GM10847 (cell line): ENCODE data around the gene SPRN.

Experiments
- POLR2A ChIP-seq: IDR thresholded peaks from 2 replicates; pipeline ENCODE4 v1.6.1; 2011; ENCODE audit not compliant: insufficient read length; ENCODE audit errors: extremely low read depth

Gene SPRN

DNA sequence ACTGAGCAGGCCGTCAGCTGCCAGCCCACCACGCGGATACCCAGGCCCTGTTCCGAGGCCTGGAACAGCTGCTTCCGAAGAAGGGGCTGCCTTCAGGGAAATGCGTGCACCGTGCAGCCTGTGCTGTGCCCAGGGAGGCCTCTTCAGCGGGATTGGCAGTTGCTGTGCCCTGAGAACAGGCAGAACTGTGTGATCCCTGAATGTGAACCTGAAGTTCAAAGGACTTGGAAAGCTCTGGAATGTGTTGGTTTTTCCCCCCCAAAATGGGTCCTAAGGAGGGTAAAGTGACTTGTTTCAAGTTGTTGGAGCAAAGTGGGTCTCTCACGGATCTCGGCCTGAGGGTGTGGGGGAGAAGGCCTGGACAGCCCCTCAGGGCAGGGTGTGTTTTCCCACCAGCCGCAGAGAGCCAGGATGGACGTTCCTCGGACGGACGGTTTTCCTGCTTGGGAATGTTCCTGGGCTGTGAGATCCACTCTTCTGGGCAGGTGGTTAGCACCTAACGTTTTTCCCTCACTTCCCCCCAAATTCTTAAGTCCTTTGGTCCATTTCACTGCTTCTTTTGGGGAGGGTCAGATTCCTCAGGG is 2.1 kb downstream of the SPRN start:
- TF ChIP-seq POLR2A: no peak

DNA sequence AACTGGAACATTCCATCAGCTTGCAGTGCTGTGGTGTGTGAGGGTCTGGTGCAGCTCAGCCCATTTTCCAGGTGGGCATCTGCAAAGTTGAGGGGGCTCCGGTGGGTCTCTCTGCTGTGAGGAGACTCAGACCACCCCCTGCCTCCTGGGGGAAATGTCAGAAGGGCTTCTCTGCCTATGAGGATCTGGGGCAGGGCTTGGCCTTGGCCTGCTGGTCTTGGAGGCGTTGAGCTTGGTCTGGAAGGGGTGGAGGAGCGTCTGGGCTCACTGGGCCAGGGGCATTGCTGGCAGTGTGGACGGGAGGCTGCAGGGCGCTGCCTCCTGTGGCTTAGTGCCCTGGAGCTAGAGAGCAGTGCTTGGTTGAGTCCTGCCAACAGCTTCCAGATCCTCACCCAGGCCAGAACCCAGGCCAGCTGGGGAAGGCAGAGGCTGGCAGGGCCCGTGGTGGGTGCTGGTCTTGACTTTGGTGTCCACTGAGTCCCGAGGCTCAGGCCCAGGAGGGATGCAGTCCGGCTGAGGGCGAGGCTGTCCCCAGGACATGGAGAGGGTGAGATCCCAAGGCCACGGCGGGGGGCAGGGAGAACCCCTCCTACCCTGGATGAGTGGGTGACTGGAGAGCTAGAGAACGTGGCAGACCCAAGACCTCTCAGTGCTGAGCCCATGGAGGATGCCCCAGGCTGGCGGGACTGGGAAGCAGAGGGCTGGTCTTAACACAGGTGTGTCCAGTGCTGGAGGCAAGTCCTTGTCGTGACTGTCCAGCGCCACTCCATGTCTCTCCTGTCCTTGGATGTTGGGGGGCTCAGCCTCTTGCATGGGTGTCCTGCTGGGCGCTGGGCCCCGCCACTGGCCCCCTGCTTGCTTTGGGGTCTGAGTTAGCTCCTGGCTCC is 2.8 kb downstream of the SPRN start:
- TF ChIP-seq POLR2A: no peak

DNA sequence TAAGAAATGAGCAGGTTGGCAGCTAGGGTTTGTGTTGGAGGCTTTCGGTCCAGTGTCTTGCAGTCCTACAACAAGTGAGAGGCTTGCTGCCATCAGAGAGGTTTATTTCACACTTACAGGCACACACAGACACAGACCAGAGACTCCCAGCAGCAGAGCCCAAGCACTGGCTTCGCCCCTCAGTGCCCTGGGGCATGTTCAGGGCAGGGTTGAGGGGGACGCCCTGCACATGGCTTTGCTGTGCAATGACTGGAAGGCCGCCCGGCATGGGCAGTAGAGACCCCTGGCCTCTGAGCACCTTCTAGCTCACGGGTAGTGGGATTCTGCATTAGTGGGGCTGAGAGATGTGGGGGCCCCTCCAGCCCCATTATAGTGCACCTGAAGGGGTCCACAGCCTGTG is 3.8 kb downstream of the SPRN start:
- TF ChIP-seq POLR2A: no peak

DNA sequence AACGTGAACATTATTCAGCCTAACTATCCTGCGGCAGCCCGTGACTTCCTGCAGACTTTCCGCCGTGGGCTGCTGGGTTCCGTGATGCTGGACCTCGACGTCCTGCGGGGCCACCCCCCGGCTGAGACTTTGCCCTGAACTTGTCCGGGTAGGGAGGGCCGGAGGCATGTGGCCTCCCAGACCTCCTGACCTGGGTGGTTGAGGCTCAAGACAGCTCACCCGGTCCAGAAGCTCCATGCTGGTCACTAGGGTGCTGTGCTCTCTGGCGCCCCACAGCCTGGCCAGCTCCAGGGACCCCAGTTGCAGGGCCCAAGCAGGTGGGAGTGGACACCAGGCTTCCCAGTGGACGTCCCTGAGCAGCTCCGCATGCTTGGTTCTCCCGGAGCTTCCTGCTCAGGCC is 4.4 kb downstream of the SPRN start:
- no peak for TF ChIP-seq POLR2A

DNA sequence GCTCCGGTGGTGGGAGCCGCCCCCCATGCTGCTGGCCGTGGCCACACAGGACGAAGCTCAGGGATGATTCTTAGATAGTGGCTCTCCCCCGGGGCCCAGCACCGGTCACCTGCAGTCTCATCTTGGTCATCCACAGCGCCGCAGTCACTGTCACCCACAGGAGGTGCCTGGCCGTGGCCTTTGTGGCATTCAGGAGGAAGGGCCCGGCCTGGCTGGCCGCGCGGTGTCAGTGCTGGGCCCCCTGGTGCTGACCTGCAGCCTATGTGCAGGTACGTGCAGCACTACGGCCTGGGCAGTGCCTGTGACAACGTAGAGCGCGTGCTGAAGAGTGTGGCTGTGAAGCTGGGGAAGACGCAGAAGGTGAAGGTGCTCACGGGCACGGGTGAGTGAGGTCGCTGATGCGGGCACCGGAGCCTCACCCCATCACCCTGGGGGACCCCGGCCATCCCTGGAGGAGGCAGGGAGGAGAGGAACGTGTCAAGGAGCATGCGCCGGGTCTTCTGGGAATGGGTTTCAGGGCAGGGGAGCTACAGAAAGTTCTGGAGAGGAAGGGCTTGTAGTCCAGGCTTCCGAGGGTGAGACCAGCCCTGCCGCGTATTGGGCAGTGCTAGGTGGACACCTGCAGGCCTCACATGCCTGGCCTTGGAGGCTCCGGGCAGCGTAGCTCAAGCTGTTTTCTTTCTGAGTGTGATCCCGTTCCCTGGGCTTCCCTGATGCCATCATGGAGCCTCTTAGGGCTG is 5.0 kb downstream of the SPRN start:
- TF ChIP-seq POLR2A: no peak

DNA sequence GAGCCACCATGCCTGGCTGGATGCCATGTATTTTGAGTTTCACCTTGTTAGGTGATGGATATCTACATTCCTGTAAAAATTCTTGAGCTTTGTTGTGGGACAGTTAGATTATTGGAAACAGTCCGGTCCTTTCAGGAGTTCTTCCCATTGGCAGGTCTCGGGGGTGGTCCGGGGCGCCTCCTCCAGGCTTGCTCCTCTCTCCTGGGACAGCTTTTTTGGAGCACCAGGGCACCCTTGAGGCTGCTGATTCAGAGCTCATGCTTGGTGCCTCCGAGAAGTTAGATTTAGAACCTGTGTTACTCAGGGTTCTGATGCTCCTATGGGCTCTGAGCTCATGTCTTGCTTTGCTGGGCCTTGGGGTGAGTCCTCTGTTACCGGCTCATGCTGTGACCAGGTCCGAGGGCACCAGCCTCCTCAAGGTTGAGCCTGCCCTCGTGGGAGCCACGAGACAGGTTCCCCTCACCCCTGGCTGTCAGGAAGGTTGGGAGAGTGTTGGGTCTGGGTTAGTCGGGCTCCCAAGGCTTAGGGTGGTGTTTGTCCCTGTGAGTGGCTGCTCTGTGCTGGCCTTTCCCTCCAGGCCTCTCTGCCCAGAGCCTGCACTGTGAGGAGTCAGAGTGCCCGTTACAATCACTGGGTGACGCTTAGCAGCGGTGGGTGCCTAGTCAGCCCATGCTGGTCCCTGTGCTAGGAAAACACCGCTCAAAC is 6.0 kb downstream of the SPRN start:
- TF ChIP-seq POLR2A: no peak

DNA sequence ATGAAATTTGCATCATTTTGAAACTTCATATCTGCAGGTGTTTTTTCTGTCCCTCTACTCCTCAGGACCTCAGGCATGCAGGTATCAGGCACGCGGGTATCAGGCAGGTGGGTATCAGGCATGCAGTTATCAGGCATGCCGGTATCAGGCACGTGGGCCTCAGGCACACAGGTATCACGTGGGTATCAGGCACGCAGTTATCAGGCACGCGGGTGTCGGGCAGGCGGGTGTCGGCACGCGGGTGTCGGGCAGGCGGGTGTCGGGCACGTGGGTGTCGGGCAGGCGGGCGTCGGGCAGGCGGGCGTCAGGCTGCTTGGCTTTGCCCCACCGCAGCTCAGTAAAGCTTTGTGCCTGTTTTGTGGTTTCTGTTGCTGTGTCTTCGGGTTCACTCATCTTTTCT is 8.7 kb downstream of the SPRN start:
- no peak for TF ChIP-seq POLR2A

DNA sequence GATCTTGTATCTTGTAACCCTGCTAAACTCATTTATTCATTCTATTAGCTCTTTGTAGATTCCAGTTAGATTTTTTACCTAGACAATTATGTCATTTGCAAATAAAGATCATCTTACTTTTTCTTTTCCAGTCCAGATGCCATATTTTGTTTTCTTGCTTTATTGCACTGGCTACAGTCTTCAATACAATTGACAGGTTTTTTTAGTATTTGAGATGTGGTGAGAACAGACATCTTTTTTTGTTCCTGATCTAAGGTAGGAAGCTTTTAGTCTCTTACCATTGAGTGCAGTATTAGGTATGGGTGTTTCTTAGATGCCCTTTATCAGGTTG is 12.1 kb downstream of the SPRN start:
- no peak for TF ChIP-seq POLR2A

DNA sequence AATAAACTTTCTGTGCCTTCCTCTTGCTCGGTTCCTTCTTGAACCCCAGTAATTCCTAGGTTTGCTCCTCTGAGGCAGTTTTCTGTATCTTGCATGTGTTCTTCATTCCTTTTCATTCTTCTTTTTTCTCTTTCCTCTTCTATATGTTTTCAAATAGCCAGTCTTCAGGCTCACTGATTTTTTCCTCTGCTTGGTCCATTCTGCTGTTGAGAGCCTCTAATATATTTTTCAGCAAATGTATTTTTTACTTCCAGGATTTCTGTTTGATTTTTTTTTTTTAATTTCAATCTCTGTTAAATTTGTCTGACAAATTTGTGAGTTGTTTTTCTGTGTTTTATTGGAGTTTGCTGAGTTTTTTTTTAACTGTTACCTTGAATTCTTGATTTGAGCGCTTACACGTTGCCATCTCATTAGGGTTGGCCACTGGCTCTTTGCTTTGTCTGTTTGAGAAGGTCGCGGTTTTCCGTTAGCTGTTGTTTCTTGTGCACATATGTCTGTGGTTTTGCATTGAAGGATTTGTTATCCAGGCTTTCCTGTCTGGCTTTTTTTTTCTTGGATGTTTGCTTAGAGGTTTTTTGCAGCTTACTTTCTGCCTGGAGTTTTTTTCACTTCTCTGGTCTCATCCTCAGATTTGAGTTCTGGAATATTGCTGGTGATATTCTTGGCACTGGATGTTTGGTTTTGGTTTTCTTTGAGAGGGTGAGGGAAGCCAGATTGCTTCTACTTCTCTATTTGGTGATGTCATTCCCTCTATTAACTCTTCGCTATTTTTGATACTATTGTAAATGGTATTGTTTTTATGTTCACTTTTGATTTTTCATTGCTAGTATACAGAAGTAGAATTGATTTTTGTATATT is 12.7 kb downstream of the SPRN start:
- TF ChIP-seq POLR2A: no peak

DNA sequence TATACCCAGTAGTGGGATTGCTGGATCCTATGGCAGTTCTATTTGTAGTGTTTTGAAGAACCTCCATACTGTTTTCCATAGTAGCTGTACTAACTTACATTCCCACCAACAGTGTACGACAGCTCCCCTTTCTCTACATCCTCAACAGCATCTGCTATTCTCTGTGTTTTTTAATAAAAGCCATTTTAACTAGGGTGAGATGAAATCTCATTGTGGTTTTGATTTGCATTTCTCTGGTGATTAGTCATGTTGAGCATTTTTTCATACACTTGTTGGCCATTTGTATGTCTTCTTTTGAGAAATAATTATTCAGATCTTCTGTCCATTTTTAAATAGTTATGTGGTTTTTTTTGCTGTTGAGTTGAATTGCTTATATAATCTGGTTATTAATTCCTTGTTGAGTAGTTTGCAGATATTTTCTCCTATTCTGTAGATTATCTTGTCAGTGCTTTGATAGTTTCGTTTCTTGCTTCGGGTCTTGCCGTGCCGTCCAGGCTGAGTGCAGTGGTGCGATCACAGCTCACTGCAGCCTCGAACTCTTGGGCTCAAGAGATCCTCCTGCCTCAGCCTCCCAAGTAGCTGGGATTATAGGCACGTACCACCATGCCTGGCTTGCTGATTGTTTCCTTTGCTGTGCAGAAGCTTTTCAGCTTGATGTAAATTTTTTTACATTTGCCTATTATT is 18.4 kb downstream of the SPRN start:
- TF ChIP-seq POLR2A: no peak

DNA sequence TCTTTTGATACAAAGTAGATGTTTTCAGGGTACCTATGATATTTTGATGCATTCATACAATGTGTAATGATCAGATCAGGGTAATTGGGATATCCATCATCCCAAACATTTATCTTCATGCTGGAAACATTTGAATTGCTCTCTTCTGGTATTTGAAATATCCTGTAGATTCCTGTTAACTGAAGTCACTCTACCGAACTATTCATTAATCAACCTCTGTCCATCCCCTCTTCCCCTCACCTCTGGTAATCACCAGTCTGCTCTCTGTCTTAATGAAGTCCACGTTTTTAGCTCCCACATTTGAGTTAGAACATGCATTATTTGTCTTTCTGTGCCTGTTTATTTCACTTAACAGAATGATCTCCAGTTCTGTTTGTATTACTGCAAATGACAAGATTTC is 19.2 kb downstream of the SPRN start:
- no peak for TF ChIP-seq POLR2A

DNA sequence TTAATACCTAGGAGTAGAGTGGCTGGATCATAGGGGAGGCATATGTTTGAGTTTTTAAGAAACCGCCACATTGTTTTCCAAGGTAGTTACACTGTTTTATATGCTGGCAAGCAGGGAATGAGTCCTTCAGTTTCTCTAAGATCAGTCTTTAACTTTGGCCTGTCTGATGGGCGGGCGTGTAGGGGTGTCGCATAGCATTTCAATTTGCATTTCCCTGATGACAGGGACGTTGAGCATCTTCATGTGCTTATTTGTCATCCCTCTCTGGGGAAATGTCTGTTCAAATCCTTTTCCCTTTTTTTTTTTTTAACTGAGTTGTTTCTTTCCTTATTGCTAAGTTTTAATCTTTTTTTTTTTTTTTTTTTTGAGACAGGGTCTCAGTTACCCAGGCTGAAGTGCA is 20.6 kb downstream of the SPRN start:
- no peak for TF ChIP-seq POLR2A

DNA sequence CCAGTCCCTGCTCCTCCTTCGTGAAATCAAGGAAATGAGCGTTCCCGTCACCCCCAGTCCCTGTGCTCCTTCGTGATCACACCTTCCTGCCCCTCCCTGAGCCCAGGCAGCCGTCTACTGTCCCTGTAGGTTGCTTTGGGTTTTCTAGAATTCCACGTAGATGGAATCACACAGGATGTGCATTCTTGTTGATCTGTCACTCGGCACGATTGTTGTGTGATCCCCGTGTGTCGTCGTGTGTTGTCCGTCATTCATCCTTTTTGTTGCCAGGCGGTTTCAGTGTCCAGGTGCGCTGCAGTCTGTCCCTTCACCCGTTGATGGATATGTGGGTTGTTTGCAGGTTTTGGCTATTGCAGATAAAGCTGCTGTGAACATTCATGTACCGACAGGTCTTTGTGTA is 21.1 kb downstream of the SPRN start:
- TF ChIP-seq POLR2A: no peak
